MM.1S (cell line): Measurements from ENCODE around the gene SLC6A13.

ENCODE experiments used
- DNase-seq: peaks from one replicate; pipeline ENCODE4 v3.0.0-alpha.2; 2015
- H2AFZ ChIP-seq: fragments of 300-600 bp; sonication (generic); 2 replicates; pipeline ENCODE4 v1.6.0; 2016; ENCODE audit warnings: antibody characterized with exemption, low read length
- H3F3A ChIP-seq: fragments of 300-600 bp; sonication (generic); 2 replicates; pipeline ENCODE4 v1.6.1; 2016; ENCODE audit warnings: mild to moderate bottlenecking, antibody characterized with exemption, low read length, moderate library complexity, mixed read lengths; ENCODE audit not compliant: insufficient read depth
- H3K27ac ChIP-seq: fragments of 300-600 bp; sonication (generic); 2 replicates; pipeline ENCODE4 v1.5.1; 2016; ENCODE audit warnings: mild to moderate bottlenecking, low read length
- H3K27me3 ChIP-seq: fragments of 300-600 bp; sonication (generic); replicated peaks from 2 replicates; pipeline ENCODE4 v1.6.0; 2016; ENCODE audit warnings: low read length; ENCODE audit not compliant: insufficient read depth
- H3K36me3 ChIP-seq: fragments of 300-600 bp; sonication (generic); replicated peaks from 2 replicates; pipeline ENCODE4 v1.6.1; 2016; ENCODE audit warnings: mild to moderate bottlenecking, low read length, mixed read lengths; ENCODE audit not compliant: insufficient read depth
- H3K4me1 ChIP-seq: fragments of 300-600 bp; sonication (generic); 2 replicates; pipeline ENCODE4 v1.6.1; 2016; ENCODE audit warnings: low read length, mixed read lengths
- H3K4me2 ChIP-seq: fragments of 300-600 bp; sonication (generic); 2 replicates; pipeline ENCODE4 v1.6.0; 2016; ENCODE audit warnings: low read depth, low read length
- H3K4me3 ChIP-seq: fragments of 300-600 bp; sonication (generic); 2 replicates; pipeline ENCODE4 v1.5.1; 2016; ENCODE audit warnings: low read length, mixed read lengths
- H3K79me2 ChIP-seq: fragments of 300-600 bp; sonication (generic); 2 replicates; pipeline ENCODE4 v1.6.1; 2016; ENCODE audit warnings: mixed run types, low read length, mixed read lengths
- H3K9ac ChIP-seq: fragments of 300-600 bp; sonication (generic); 2 replicates; pipeline ENCODE4 v1.6.1; 2016; ENCODE audit warnings: low read length, mixed read lengths
- H3K9me2 ChIP-seq: fragments of 300-600 bp; sonication (generic); replicated peaks from 2 replicates; pipeline ENCODE4 v1.6.1; 2016; ENCODE audit warnings: mild to moderate bottlenecking, low read length, mixed read lengths; ENCODE audit not compliant: insufficient read depth
- H3K9me3 ChIP-seq: fragments of 300-600 bp; sonication (generic); replicated peaks from 2 replicates; pipeline ENCODE4 v1.6.1; 2016; ENCODE audit warnings: mild to moderate bottlenecking, low read length, mixed read lengths; ENCODE audit not compliant: insufficient read depth
- H4K20me1 ChIP-seq: fragments of 300-600 bp; sonication (generic); 2 replicates; pipeline ENCODE4 v1.6.1; 2016; ENCODE audit warnings: mild to moderate bottlenecking, low read length, moderate library complexity, mixed read lengths; ENCODE audit not compliant: insufficient read depth
- EZH2 ChIP-seq: fragments of 300-600 bp; sonication (generic); optimal IDR thresholded peaks from 2 replicates; pipeline ENCODE3; 2017; ENCODE audit warnings: low read depth, mild to moderate bottlenecking, antibody characterized with exemption, low read length, mixed read lengths
- EZH2phosphoT487 ChIP-seq: fragments of 300-600 bp; sonication (generic); IDR thresholded peaks from 2 replicates; pipeline ENCODE4 v1.6.1; 2018; ENCODE audit warnings: antibody characterized with exemption, low read length
- TF ChIP-seq, protein P1 (sequence below): fragments of 300-600 bp; sonication (generic); IDR thresholded peaks from 2 replicates; pipeline ENCODE4 v1.5.1; 2016; ENCODE audit warnings: antibody characterized with exemption, low read length, mixed read lengths

Gene SLC6A13

DNA sequence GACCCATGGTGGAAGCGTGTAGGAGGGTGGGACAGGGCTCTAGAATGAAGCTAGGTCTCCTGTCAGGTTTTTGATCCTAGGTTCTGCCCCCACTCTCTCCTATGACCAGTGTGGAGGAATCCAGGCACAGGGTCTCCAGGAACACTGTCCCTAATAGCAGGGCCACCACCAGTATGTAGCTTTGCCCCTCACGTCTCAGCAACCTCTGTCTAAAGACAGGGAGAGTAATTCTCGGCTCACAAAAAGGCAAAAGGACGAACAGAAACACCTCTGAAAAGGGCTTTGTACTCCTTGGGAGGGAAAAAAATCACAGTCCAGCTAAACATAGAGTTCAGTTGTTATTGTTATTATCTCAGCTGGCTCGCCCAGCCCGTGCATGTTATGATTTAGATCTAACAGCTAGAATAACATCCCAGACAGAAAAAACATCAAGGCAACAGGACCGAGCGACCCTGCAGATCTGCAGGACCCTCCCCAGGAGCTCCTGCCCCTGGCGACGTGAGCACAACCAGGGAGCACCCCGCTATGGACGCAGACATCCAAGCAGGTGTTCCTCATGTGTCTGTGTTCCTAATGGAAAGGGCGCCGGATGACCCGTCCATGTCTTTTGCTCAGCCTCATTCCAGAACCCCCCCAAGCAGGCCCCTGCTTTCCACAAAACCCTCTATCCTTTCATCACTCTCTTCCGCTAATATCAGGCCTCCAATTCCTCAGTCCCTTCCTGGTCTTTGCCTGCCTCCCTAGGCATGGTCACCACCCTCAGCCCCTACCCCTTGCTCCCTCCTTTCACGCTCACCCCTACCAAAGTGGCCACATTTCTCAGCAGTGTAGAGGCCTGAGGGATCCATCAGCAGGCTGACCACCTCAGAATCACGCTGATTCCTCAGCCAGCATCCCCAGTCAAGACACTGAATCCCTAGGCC, 34.5 kb downstream of the SLC6A13 start:
- Histone ChIP-seq H3K9ac (no peak overlapping the region), H3K4me1 (no peaks in the 10 kb centered on the region), H3K4me3 (no peak overlapping the region), H2AFZ (no peak overlapping the region), H3K27me3 (peaks cover 87% of the 10 kb centered on the region), H3K36me3 (no peaks in the 10 kb centered on the region), H3K9me3 (no peaks in the 10 kb centered on the region), H3K79me2 (no peaks in the 10 kb centered on the region), H3F3A (no peaks in the 10 kb centered on the region), H3K9me2 (no peaks in the 10 kb centered on the region), H3K27ac (no peak overlapping the region), H4K20me1 (no peaks in the 10 kb centered on the region), H3K4me2 (no peak overlapping the region)
- no peak for DNase-seq
- TF ChIP-seq EZH2: no peak

DNA sequence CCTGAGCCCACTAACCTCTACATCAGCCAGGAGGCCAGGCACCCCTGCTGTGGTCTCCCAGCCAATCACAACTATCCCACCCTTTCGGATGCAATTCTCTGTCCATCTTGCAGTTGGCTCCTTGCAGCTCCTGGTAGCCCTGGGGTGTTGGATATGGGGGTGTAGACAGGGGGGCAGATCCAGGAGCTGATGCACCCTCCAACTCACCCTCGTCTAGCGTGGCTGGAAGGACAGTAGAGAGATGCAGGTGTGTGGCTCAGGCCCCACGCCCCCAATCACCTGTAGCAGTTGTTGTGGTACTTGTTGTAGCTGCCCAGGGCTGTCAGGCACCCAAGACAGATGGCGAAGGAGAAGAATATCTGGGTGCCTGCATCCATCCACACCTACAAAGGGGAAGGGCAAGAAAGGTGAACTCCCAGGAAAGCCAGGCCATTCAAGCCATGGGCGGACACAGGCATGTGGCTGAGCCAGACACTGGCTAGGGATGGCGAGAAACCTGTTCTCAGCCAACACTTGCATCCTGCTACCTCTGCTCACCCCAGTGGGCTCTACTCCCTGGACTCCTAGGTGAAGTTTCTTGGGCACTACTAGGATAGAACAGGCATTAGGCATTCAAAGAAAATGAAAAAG, 35.2 kb downstream of the SLC6A13 start:
- no peak overlapping the region for H3K9ac ChIP-seq
- TF ChIP-seq EZH2 (no peak), EZH2phosphoT487 (no peak)
- TF ChIP-seq, protein P1, sequence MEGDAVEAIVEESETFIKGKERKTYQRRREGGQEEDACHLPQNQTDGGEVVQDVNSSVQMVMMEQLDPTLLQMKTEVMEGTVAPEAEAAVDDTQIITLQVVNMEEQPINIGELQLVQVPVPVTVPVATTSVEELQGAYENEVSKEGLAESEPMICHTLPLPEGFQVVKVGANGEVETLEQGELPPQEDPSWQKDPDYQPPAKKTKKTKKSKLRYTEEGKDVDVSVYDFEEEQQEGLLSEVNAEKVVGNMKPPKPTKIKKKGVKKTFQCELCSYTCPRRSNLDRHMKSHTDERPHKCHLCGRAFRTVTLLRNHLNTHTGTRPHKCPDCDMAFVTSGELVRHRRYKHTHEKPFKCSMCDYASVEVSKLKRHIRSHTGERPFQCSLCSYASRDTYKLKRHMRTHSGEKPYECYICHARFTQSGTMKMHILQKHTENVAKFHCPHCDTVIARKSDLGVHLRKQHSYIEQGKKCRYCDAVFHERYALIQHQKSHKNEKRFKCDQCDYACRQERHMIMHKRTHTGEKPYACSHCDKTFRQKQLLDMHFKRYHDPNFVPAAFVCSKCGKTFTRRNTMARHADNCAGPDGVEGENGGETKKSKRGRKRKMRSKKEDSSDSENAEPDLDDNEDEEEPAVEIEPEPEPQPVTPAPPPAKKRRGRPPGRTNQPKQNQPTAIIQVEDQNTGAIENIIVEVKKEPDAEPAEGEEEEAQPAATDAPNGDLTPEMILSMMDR: no peak

DNA sequence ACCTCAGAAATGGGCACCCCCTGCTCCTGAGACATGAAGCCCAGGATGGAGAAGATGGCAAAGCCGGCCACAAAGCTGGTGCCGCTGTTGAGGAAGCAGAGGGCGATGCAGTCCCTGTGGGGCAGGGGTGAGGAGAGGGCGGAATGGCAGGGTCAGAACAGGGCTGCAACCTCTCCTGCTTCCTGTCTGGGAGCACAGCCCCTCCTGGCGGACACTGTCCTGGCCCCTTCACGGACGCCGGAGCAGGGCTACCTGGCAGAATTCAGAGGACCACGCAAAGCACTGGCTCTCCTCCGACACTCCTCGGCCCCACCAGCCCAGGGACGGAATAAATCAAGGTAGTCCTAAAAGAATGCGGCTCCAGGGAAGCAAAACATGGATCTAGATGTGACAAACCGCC, 36.2 kb downstream of the SLC6A13 start:
- Histone ChIP-seq H3K4me3 (no peak overlapping the region), H3K27me3 (peaks cover 94% of the 10 kb centered on the region), H3K9me2 (no peaks in the 10 kb centered on the region), H2AFZ (no peak overlapping the region), H3F3A (no peaks in the 10 kb centered on the region), H3K9ac (no peak overlapping the region), H3K79me2 (no peaks in the 10 kb centered on the region), H3K27ac (no peak overlapping the region), H4K20me1 (no peaks in the 10 kb centered on the region), H3K4me1 (no peaks in the 10 kb centered on the region), H3K9me3 (no peaks in the 10 kb centered on the region), H3K4me2 (no peak overlapping the region), H3K36me3 (no peaks in the 10 kb centered on the region)
- TF ChIP-seq, protein P1: no peak
- TF ChIP-seq EZH2phosphoT487: no peak
- no peak for TF ChIP-seq EZH2
- no peak for DNase-seq

More for the DNA sequence above, 35.2 kb downstream of the SLC6A13 start:
- Histone ChIP-seq H3K36me3 (no peaks in the 10 kb centered on the region), H3K4me2 (no peak overlapping the region), H3K27ac (no peak overlapping the region), H3K4me3 (no peak overlapping the region), H3K9me2 (no peaks in the 10 kb centered on the region), H2AFZ (no peak overlapping the region), H3F3A (no peaks in the 10 kb centered on the region), H3K79me2 (no peaks in the 10 kb centered on the region), H3K27me3 (peaks cover 93% of the 10 kb centered on the region), H3K9me3 (no peaks in the 10 kb centered on the region), H4K20me1 (no peaks in the 10 kb centered on the region), H3K4me1 (no peaks in the 10 kb centered on the region)
- DNase-seq: no peak
